HEK293T (cell line): ENCODE data around the gene RGS11.

ENCODE experiments used
- ARNT ChIP-seq: fragments of 450-650 bp; IDR thresholded peaks from 2 replicates; pipeline ENCODE4 v1.6.1; 2017; ENCODE audit warnings: mild to moderate bottlenecking
- BHLHE40 ChIP-seq: fragments of 450-650 bp; IDR thresholded peaks from 2 replicates; pipeline ENCODE4 v1.6.1; 2016; ENCODE audit warnings: mild to moderate bottlenecking, moderate library complexity, borderline replicate concordance
- ELF4 ChIP-seq: fragments of 450-650 bp; IDR thresholded peaks from 2 replicates; pipeline ENCODE4 v1.6.1; 2017; ENCODE audit warnings: antibody characterized with exemption
- FOXM1 ChIP-seq: fragments of 450-650 bp; IDR thresholded peaks from 2 replicates; pipeline ENCODE4 v1.6.1; 2017; ENCODE audit warnings: mild to moderate bottlenecking, borderline replicate concordance
- HDGF ChIP-seq: fragments of 450-650 bp; IDR thresholded peaks from 2 replicates; pipeline ENCODE4 v1.6.1; 2017; ENCODE audit warnings: antibody characterized with exemption, borderline replicate concordance
- L3MBTL2 ChIP-seq: fragments of 450-650 bp; conservative IDR thresholded peaks from 2 replicates; pipeline ENCODE4 v1.6.1; 2016; ENCODE audit warnings: mild to moderate bottlenecking
- SP1 ChIP-seq: fragments of 450-650 bp; IDR thresholded peaks from 2 replicates; pipeline ENCODE4 v1.6.1; 2017
- SUZ12 ChIP-seq: fragments of 450-650 bp; IDR thresholded peaks from 2 replicates; pipeline ENCODE4 v1.6.1; 2016; ENCODE audit warnings: mild to moderate bottlenecking
- TARDBP ChIP-seq: fragments of 450-650 bp; IDR thresholded peaks from 2 replicates; pipeline ENCODE4 v1.6.1; 2016
- ZNF384 ChIP-seq: fragments of 450-650 bp; IDR thresholded peaks from 2 replicates; pipeline ENCODE4 v1.6.1; 2016

- TF ChIP-seq SP1 (no peak), ELF4 (no peak), FOXM1 (no peak), SUZ12 (no peak), ZNF384 (no peak), BHLHE40 (no peak), ARNT (no peak), HDGF (no peak), L3MBTL2 (no peak), TARDBP (no peak)
These were observed 9.7 kb upstream of the RGS11 start for GRCh38 chr16:285146-286055.
